Measurements from ENCODE around the gene ARX. TPM values are rescaled to one million over a fixed set of nuclear protein-coding genes. Genes with fewer than 3 reads are reported as not detected.

The ARX gene
- 1 to 10 TPM; 3.2 to 5.7 (median 4.1) TPM for polyA plus RNA-seq (ENCODE audit: insufficient read length in 10 of 10)
- long read RNA-seq, donor 1, partial matches to known transcripts = 0 of 1 reads
- long read RNA-seq, donor 1, other reads (novel, unspliced or antisense) = 0 of 1 reads
- long read RNA-seq, donor 2 = 0 reads
- long read RNA-seq, donor 3 = 0 reads
- long read RNA-seq, donor 4, partial matches to known transcripts = 0 of 2 reads
- long read RNA-seq, donor 4, other reads (novel, unspliced or antisense) = 0 of 2 reads
- long read RNA-seq, donor 5 = 0 reads
- long read RNA-seq, donor 6 = 0 reads
- long read RNA-seq, donor 7 = 0 reads
- long read RNA-seq, donor 8 = 0 reads
- long read RNA-seq, donor 9 = 0 reads

DNA sequence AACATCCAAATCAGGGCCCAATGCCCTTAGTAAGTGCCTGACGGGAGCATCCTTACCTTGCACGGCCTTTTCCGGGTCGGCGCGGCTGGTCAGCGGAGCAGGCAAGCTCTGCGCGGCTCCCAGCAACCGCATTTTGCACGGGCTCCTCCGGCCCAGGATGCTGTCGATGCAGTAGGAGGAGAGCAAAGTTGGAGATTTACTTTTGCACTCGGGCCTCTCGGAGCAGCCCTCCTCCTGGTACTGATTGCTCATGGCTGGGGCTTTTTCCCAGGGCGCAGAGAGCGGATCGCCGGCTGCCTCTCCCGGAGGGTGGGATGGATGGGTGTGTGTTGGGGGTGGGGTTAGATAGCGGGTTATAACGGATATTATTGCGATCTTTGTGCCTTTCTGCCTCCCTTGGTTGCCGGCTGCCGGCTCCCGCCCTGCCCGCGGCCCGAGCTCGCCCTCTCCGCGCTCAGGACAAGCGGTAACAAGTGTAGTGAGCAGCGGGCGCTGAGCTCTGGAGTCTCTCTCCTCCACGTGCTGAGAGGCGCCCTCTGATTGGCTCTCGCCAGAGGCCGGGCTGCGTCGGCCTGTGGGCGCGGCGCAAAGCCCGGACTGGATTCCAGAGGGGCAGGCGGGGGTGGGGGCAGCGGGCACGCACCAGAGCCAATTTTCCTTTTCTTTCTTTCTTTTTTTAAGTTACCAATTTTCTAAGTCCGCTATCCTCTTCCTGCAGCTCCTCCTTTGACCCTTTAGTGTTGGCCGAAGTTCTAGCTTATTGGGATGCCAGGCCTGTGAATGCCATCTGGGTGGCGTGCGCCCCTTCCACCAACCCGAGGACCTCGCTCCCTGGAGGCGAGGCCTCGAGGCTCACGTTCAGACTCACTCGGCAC lies at the start of gene ARX:
Gene ARX (minus strand): TSS at position 480 of the 875 bp plus-strand sequence. CDS start 228 bp downstream, at position 252.
- DNase-seq = peak; percentile 51 to 81 (median 75)

DNA sequence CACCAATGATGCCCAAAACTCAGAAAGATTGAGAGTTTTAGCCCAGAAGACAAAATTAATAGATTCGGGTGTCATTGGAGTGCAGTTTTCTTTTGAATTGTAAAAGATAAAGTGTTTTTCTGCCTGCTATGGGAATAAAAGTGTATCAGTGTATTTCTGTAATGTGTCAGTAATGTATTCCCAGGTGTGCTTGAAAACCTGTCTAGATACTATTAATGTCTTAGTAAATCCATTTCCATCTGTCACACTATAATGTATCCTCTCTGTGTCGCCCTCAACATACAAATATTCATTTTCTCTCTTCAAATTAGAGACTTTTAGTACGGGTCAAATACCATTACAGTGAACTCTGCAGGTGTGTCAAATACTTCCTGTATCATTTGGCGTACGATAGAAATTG lies 43.5 kb upstream of the ARX start:
- DNase-seq = no peak

GRCh38 chrX:25052798-25053534 lies 37.2 kb upstream of the ARX start:
- DNase-seq = no peak

- DNase-seq = no peak
Measured at GRCh38 chrX:25049971-25050370, 34.2 kb upstream of the ARX start.

DNA sequence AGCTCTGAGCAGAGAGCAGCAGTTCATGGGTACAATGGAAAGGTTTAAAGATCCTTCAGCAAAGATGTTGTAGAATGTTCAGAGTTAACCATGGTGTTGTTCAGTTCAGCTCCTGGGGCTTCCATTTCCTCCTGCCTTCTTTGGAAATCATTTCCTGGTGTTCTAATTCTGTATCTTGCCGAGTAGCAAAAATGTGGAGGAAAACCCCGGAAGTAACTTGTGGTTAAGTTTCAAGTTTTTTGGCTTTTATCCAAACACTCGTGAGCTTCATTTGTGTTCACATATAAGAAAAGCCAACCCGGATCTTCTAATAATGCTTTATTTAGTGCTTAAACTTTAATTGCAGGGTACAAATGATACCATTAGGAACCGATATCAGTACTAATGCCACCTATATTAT lies 33.6 kb upstream of the ARX start:
- peak in 1 of 3 donors; percentile 12 for DNase-seq

DNA sequence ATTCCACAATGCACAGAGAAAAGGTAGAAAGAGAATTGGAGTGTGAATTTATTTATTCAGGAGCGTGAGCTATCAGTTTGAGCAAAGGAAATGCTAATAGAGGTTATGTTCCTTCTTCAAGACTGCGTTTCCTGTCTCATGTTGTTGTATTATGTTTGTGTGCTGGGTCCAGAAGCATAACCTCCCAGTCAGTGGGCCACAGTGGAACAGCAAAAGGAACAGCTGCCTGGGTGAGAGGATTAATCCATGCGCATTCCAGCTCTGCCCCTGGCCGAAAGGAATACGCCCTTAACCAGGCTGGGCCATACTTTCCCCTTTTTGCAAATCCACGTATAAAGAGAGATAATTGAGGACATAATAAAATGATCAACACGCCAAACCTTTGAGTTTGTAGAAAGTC lies 32.4 kb upstream of the ARX start:
- no peak for DNase-seq

- DNase-seq = no peak
Measured at GRCh38 chrX:25043192-25043591, 27.4 kb upstream of the ARX start.

DNA sequence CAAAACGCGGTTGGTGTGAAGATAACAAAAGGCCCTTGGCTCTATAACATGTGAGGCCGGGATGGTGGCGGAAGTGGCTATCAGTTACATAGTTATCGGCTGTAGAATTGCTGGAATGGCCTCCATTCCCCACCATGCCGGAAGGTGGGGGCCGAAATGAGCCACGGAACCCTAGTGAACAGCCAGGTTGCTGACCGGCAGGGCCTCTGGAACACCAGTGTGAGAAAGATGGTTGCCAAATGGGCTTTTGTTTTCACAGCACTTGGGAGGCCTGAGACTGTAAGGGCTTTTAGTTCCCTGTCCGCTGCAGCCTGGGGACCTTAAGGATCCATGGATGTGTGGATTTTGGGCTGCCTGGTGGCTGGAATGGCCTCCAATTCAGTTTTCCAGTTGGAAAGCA lies 23.3 kb upstream of the ARX start:
- no peak for DNase-seq

- DNase-seq = no peak
Measured at GRCh38 chrX:25034889-25035288, 19.1 kb upstream of the ARX start.

DNA sequence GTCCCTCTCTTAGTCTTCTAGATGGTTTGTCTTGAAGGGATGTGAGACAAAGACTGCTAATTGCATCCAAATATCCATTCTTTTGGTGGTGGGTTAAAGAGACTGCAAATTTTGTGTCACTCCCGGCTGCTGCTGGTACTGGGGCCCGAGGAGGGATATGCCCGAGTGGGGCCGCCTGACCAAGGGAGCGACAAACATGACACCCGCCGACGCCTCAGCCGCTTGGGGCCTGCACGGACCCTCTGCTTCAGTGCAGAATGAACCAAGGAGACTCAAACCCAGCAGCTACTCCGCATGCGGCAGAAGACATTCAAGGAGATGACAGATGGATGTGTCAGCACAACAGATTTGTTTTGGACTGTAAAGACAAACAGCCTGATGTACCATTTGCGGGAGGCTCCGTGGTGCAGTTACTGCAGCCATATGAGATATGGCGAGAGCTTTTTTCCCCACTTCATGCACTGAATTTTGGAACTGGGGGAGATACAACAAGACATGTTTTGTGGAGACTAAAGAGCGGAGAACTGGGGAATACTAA lies 13.6 kb upstream of the ARX start:
- no peak for DNase-seq

DNA sequence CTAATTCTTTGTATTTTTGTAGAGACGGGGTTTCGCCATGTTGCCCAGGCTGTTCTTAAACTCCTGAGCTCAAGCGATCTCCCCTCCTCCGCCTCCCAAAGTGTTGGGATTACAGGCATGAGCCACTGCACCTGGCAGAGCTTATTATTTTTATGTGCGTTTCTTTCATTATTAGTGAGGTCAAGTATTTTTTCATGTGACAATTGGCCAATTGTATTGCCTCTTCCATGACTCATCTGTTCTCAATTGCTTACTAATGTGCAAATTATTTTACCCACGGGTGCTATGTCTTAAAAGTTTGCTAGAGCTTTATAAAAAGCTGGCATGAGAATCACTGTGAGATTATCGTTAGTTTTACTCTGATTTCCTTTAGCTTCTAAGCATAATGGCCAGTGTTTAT lies 13.0 kb upstream of the ARX start:
- DNase-seq = no peak

DNA sequence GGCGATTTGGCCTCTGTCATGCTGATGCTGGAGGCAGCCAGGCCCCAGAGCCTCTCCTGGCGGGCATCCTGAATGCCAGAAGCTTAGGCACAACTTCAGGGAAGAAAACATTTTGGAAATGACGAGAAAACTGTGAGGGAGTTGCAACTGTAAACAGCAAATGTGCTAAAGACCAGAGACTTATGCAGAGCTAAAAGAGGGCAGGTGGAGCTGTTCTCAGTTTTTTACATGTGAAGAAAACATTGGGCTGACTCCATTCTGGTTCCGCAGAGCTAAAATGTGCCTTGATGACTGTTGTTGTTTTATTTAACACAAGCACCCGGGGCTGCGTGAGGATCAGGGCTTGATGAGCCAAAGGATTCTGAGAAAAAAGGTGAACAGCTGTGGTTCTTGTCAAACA lies 10.8 kb upstream of the ARX start:
- no peak for DNase-seq

DNA sequence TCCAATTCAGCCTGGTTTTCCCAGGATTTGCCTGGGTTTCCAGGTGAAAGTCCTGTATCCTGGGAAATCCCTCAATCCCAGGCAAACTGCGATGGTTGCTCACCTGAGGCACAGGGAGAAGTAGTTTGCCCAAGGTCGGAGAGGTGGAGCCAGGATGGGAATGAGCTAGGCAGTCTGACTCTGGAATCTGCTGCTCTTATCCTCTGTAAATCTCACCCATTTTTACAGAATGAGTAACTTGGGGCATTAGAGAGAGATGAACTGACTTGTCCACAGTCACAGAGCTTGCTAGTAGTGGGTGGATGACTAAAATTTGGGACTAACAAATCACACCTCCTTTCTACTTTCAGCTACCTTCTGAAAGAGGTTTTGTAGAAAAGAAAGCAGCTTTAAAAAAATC lies 9.8 kb upstream of the ARX start:
- DNase-seq = no peak

DNA sequence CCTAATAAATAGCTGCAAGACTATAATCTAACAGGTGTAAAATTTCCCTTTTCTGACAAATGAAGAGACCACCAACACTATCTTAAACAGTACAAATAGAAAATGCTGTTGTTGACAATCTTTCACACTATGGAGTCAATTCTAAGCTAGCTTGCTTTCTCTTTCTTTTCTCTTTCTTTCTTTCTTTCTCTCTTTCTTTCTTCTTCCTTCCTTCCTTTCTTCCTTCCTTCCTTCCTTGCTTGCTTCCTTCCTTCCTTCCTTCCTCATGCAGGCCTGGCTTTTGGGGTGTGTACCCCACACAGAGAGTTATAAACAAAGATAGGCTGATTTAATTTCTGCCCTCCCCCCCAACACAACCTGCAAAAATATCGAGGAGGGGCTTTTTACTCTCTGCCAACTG lies 8.1 kb upstream of the ARX start:
- no peak for DNase-seq

GRCh38 chrX:25022499-25023325 lies 6.9 kb upstream of the ARX start:
- DNase-seq = peak in 1 of 3 donors; percentile 16

DNA sequence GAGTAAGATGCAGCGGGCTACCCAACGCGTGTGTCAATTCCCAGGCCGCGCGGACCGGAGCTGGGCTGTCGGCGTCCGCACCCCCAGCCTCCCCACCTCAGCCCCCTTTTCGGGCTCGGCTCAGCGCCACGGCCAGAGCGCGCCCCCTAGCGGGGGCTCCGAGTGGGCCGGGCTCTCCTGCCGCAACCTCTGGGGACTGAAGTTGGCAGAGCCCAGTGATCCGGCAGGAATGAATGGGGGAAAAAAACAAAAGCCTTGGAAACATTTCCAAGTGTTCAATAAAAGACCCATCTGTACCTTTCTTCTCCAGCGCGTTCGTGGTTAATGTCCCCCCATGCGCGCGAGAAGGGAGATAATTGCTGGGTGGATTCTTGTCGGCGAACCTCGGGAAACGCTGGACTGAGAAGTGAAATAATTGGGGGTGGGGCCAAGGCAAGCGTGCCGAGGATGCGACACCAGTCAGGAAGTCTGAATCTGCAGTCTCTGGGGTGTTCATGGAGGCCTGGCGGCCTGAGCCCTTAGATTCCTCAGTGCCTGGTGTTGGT lies 5.2 kb upstream of the ARX start:
- peak in 1 of 3 donors; percentile 16 for DNase-seq

GRCh38 chrX:25020391-25020904 lies 4.7 kb upstream of the ARX start:
- DNase-seq = peak in 1 of 3 donors; percentile 27

GRCh38 chrX:25019707-25020390 lies 4.1 kb upstream of the ARX start:
- peak in 1 of 3 donors; percentile 32 for DNase-seq

DNA sequence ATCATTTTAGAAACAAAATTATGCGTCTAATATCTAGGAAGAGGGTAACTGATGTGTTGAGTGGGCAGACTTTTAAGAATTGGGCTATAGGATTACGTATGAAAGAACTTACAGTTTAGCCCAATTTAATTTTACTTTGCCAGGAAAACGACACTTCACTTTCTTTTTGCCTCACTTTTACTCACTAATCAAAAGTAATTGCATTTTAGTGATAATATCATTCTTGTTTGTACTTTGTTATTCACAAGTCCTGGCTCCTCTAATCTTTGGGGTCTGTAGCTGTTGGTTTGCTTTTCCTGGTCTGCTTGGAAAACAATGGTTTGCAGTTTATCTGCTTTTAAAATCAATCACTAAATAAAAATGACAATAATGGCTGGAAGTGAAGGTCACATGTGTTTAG lies 2.9 kb upstream of the ARX start:
- peak in 1 of 3 donors; percentile 20 for DNase-seq

All from muscle of back (tissue), 13 donors.